ENCODE data around the gene LCN12.

DNA sequence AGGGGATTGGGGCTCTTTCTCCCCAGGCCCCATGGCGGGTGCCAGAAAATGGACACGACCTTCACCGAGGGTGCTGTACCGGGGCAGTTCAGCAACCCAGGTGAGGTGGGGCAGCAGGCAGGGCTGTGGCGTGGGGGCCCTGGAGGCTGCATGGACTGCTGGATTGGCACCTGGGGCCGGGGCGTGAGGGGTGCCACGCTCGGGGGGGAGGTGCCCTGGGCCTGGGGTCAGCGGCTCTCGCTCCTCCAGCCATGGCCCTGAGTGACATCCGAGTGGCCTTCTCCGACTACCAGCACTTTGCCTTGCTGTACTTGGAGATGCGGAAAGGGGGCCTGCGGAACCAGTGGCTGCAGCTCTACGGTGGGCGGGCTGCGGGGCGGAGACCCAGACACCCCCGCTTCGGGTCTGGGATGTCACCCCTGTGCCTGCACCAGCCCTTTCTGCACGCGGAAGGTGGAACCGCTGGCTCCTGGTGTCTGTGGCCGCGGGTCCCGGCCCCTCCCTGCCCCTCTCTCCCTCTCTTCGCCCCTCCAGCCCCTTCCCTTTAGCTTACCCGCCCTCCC lies 32.5 kb downstream of the LCN12 start:
- TF ChIP-seq CTCF (IDR thresholded peaks at IDR 0.05) (no peak), EZH2 (IDR thresholded peaks at IDR 0.05) (no peak), EZH2phosphoT487 (IDR thresholded peaks at IDR 0.05) (no peak)

Measured in neural progenitor cell (in vitro differentiated cells).